GM15510 (cell line): ENCODE data around the gene TACC2.

Source experiments
- POLR2A ChIP-seq: IDR thresholded peaks from 3 replicates; pipeline ENCODE4 v1.6.1; 2011; ENCODE audit warnings: borderline replicate concordance; ENCODE audit not compliant: insufficient read length; ENCODE audit errors: extremely low read depth

TACC2 gene

DNA sequence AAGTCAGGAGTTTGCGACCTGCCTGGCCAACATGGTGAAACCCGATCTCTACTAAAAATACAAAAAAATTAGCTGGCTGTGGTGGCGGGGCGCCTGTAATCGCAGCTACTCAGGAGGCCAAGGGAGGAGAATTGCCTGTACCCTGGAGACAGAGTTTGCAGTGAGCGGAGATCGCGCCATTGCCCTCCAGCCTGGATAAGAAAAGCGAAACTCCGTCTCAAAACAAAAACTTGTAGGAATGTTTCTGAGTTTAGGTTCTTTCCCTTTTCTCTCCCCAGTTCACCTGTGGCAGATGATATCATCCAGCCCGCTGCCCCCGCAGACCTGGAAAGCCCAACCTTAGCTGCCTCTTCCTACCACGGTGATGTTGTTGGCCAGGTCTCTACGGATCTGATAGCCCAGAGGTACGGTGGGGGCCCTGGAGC, 143.4 kb downstream of the TACC2 start:
- no peak for TF ChIP-seq POLR2A

- TF ChIP-seq POLR2A = no peak
Observed at GRCh38 chr10:122132882-122133565, 144.1 kb downstream of the TACC2 start.

- TF ChIP-seq POLR2A = no peak
Observed at GRCh38 chr10:122135251-122136025, 146.5 kb downstream of the TACC2 start.

DNA sequence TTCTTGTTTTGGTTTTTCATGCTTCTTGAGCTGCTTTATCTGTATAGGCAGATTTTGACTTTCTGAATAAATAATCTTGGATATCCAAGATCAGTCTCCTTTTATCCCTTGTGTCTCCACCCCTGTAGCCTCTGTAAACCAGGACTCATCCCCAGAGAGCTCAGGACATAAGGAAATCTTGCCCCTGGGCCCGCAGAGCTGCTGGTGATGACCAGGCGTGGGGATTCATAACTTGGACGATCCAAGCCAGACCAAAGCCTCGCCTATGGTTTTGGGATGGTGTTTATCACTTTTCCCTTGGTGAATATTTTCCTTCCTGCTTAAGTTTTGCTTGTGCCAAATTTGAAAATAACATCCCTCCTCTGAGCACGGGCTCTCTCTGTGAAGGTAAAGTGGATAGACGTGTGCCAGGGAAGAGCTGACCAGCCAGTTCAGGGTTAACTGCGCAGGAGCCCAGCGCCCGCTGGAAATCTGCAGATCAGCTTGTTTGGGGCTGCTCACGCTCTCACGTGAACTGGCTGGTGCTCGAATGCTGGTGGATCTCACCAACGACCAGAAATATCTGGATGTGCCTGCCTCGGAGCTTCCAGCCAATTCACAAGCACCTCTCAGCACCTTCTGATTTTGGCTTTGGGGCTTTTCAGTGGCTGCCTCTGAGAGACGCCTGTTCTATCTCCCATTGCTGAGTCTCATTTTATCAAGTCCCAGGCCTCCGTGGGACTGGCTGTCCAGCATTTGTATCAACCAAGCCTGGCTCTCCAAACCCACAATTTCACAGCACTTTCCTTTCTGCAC, 150.1 kb downstream of the TACC2 start:
- no peak for TF ChIP-seq POLR2A

GRCh38 chr10:122139627-122140170, 150.7 kb downstream of the TACC2 start:
- TF ChIP-seq POLR2A = no peak

GRCh38 chr10:122140461-122140902, 151.5 kb downstream of the TACC2 start:
- no peak for TF ChIP-seq POLR2A

GRCh38 chr10:122140941-122141623, 152.1 kb downstream of the TACC2 start:
- no peak for TF ChIP-seq POLR2A

GRCh38 chr10:122141821-122142640, 153.1 kb downstream of the TACC2 start:
- TF ChIP-seq POLR2A = no peak

- no peak for TF ChIP-seq POLR2A
Observed at GRCh38 chr10:122142641-122143237, 153.8 kb downstream of the TACC2 start.

DNA sequence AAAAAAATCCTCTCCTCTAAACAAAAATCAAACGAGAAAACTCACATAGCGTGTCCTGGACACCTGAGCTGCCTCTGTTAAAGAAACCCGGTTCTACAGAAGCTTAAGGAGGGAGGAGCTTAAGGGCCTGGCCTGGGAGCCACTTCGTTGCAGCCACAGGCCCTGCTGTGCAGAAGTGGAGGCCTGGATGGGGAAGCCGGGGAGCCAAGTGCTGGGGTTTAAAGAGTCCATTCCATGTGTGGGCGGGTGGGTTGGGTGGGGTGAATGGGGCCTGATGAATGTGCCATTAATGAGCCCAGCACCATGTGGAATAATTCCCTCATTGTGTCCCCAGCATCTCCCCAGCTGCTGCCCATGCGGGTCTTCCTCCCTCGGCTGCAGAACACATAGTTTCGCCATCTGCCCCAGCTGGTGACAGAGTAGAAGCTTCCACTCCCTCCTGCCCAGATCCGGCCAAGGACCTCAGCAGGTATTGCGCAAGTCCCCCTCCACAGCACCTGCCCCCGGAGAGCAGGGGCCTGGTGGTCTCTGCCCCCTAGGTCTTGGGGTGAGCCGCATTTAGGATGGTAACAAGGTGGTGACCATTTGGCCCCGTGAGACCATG, 154.4 kb downstream of the TACC2 start:
- no peak for TF ChIP-seq POLR2A

- no peak for TF ChIP-seq POLR2A
Observed at GRCh38 chr10:122144199-122144598, 155.2 kb downstream of the TACC2 start.

- TF ChIP-seq POLR2A = no peak
Observed at GRCh38 chr10:122145113-122145512, 156.2 kb downstream of the TACC2 start.

DNA sequence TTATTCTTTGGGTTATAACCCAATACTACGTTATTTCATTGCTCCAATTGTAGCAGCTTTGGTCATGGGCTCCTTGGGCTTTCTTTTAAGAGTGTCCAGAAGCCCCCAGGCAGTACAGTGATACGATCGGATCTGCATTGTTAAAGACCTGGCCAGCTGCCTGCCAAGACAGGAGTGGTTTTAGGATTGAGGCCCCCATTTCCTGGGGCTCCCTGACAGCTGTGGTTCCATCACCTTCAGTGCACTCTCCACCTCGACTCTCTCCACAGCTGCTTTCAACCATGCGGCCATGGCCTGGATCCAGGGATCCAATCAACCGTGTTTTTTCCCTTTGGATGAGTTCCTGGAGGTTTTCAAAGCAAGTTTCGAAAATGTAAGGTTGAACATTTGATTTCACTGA, 158.7 kb downstream of the TACC2 start:
- no peak for TF ChIP-seq POLR2A
